Fibroblast of lung (primary cell): ENCODE measurements around the gene CTNS. TPM values are rescaled to one million over a fixed set of nuclear protein-coding genes. Genes with fewer than 3 reads are reported as not detected.

ENCODE experiments used
- DNase-seq, 2 donors: peaks; one replicate each; pipeline versions ENCODE4 v3.0.0 to v3.0.0-alpha.2; 2010; ENCODE audit warnings: low read depth in 2 of 2
- H2AFZ ChIP-seq: 2 replicates; pipeline ENCODE4 v1.5.1; 2012; ENCODE audit warnings: low read length, control low read depth, inconsistent platforms
- H3K27ac ChIP-seq: 2 replicates; pipeline ENCODE4 v1.5.1; 2011; ENCODE audit warnings: low read length, control low read depth; ENCODE audit not compliant: insufficient read depth
- H3K27me3 ChIP-seq: 2 replicates; pipeline ENCODE4 v1.5.1; 2011; ENCODE audit warnings: mild to moderate bottlenecking, low read length; ENCODE audit not compliant: control insufficient read depth, insufficient read depth
- H3K36me3 ChIP-seq: 2 replicates; pipeline ENCODE4 v1.5.1; 2011; ENCODE audit warnings: low read length; ENCODE audit not compliant: control insufficient read depth, insufficient read depth
- H3K4me1 ChIP-seq: 2 replicates; pipeline ENCODE4 v1.5.1; 2011; ENCODE audit warnings: low read length; ENCODE audit not compliant: control insufficient read depth, insufficient read depth; ENCODE audit errors: extremely low read depth
- H3K4me2 ChIP-seq: 2 replicates; pipeline ENCODE4 v1.5.1; 2011; ENCODE audit warnings: low read length, control low read depth; ENCODE audit not compliant: insufficient read depth; ENCODE audit errors: extremely low read depth
- H3K4me3 ChIP-seq, 4 experiments: fragments of 200-600 bp in 1 of 4; sonication (generic) in 1 of 4; replicated peaks in 1 of 4; 2 replicates each; pipeline ENCODE4 v1.5.1; 2011 to 2016; ENCODE audit warnings: low read length in 4 of 4, low read depth in 3 of 4, mild to moderate bottlenecking in 3 of 4, control low read depth in 2 of 4, inconsistent platforms in 1 of 4, mixed read lengths in 1 of 4; ENCODE audit not compliant: insufficient read depth in 1 of 4; ENCODE audit errors: control extremely low read depth in 1 of 4
- H3K79me2 ChIP-seq: 2 replicates; pipeline ENCODE4 v1.5.1; 2012; ENCODE audit warnings: mild to moderate bottlenecking, low read length, inconsistent platforms; ENCODE audit not compliant: control insufficient read depth, insufficient read depth
- H3K9ac ChIP-seq: 2 replicates; pipeline ENCODE4 v1.5.1; 2011; ENCODE audit warnings: mild to moderate bottlenecking, low read length, control low read depth; ENCODE audit not compliant: insufficient read depth
- H3K9me3 ChIP-seq: 2 replicates; pipeline ENCODE4 v1.5.1; 2012; ENCODE audit warnings: low read depth, low read length; ENCODE audit not compliant: control insufficient read depth, insufficient read depth
- H4K20me1 ChIP-seq: 2 replicates; pipeline ENCODE4 v1.5.1; 2011; ENCODE audit warnings: low read length; ENCODE audit not compliant: control insufficient read depth, insufficient read depth; ENCODE audit errors: extremely low read depth
- EZH2 ChIP-seq: IDR thresholded peaks from 2 replicates; pipeline ENCODE4 v1.5.1; 2012; ENCODE audit warnings: low read length, control low read depth, mild to moderate bottlenecking; ENCODE audit errors: missing control alignments
- polyA plus RNA-seq, 2 donors: library from polyadenylated mRNA; depleted of rRNA in 1 of 2; stranded (reverse) in 1 of 2; unstranded in 1 of 2; fragments of >200 nt; gene quantifications; 2 replicates each; pipeline ENCODE4 v1.2.1, GENCODE V29; 2011 to 2012; ENCODE audit warnings: missing spikeins in 1 of 2
- total RNA-seq: library from RNA; depleted of rRNA; stranded (reverse); fragments of >200 nt; gene quantifications from 2 replicates; pipeline ENCODE4 v1.2.1, GENCODE V29; 2014
- TF ChIP-seq, protein P1 (sequence below), 2 donors: IDR thresholded peaks in 1 of 2; conservative IDR thresholded peaks in 1 of 2; 1 replicate in 1 of 2; 2 replicates in 1 of 2; pipeline ENCODE4 v1.5.1; 2011 to 2012; ENCODE audit warnings: low read length in 2 of 2, control low read depth in 1 of 2, inconsistent platforms in 1 of 2, low read depth in 1 of 2, mild to moderate bottlenecking in 1 of 2

The CTNS gene
- total and polyA plus RNA-seq, 2 donors (not counting 1 experiment from before 2014, with no cell fraction given) = 9.6 to 19.2 TPM

DNA sequence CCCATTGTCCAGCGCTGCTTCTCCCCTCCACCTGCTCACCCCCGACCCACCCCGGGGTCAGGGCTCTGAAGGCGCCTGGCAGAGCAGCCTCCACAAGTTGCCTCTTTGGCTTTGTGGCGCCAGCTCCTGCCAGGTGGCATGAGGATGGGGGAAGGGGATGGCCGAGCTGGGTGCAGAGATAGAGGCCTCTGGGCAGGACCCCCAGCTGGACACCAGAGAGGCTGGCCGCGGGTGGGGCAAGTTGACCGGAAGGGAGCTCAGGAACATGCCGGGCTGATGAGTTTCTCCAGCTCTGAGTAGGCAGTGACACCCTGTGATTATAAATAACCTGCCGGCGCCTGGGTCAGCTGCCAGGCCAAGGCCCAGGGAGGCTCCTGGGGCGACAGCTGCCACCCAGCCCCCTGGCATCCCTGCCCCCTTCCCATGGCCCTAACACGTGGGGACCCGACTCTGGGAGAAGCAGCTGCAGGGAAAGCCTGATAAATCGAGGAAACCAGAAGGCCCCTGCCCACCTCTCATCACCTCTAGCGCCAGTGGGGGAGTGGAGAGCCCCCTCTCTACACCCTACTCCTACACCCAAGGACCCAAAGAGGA is 58.7 kb downstream of the CTNS start:
- Histone ChIP-seq H3K36me3 (no peaks in the 10 kb centered on the region), H3K4me3 (peak overlapping the region; percentile 38 to 54 (median 42)), H3K4me1 (peaks cover 3% of the 10 kb centered on the region), H3K9ac (no peak overlapping the region), H3K79me2 (no peaks in the 10 kb centered on the region), H2AFZ (no peak overlapping the region), H4K20me1 (no peaks in the 10 kb centered on the region), H3K27me3 (peaks cover 6% of the 10 kb centered on the region), H3K27ac (no peak overlapping the region), H3K9me3 (no peaks in the 10 kb centered on the region), H3K4me2 (peak overlapping the region; percentile 82)
- TF ChIP-seq, protein P1, sequence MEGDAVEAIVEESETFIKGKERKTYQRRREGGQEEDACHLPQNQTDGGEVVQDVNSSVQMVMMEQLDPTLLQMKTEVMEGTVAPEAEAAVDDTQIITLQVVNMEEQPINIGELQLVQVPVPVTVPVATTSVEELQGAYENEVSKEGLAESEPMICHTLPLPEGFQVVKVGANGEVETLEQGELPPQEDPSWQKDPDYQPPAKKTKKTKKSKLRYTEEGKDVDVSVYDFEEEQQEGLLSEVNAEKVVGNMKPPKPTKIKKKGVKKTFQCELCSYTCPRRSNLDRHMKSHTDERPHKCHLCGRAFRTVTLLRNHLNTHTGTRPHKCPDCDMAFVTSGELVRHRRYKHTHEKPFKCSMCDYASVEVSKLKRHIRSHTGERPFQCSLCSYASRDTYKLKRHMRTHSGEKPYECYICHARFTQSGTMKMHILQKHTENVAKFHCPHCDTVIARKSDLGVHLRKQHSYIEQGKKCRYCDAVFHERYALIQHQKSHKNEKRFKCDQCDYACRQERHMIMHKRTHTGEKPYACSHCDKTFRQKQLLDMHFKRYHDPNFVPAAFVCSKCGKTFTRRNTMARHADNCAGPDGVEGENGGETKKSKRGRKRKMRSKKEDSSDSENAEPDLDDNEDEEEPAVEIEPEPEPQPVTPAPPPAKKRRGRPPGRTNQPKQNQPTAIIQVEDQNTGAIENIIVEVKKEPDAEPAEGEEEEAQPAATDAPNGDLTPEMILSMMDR (conservative IDR thresholded peaks at IDR 0.05 in 1 of 2, IDR thresholded peaks at IDR 0.05 in 1 of 2; ENCODE audit: low read depth in 1 of 2, low read length in 2 of 2) = no peak
- TF ChIP-seq EZH2 = peak; percentile 32
- DNase-seq = no peak

DNA sequence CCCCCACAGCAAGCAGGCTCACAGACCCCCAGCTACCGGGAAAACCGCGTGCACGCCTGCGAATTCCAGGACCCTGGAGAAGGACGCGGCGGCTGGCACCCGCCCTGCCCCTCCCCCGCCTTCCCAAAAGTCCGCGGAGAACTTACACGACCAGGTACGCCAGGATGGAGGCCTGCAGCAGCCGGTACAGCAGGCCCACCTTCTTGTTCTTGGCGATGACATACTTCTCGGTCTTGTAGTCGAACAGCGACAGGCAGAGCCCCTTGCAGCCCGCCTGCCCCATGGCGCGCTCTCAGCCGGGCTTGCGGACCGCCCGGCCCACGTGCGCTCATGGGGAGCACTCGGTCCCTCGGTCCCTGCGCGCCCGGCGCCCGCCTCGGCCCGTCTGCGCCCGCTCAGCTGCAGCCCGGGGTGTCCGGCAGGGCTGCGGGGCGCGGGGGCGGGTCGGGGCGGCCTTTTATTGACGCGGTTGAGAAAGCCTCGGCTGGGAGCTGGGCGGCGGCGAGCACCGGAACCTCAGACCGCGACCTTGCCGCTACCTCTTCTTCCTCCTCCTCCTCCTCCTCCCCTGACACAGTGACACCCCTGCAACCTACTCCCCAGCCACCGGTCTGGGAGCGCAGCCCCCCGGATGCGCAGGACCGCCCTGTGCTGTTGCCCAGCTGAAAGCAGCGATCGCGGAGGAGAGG is 59.3 kb downstream of the CTNS start, which contains the start of gene P2RX5:
Gene P2RX5 (minus strand): TSS at position 433 of the 689 bp plus-strand sequence. CDS start 150 bp downstream, at position 283.
- peak within 1 kb of the TSS; percentile 82 for H3K4me2 ChIP-seq
- peak within 1 kb of the TSS; percentile 40 to 54 (median 42) for H3K4me3 ChIP-seq
- peaks cover 6% of the 10 kb centered on the region for H3K27me3 ChIP-seq
- no peak within 1 kb of the TSS for H3K9ac ChIP-seq
- peak in 1 of 2 donors; percentile 21 for DNase-seq
- H3K4me1 ChIP-seq = peaks cover 3% of the 10 kb centered on the region
- H3K27ac ChIP-seq = no peak within 1 kb of the TSS
- peak within 1 kb of the TSS; percentile 80 for H2AFZ ChIP-seq
- no peaks in the 10 kb centered on the region for H4K20me1 ChIP-seq
- TF ChIP-seq, protein P1 (conservative IDR thresholded peaks at IDR 0.05 in 1 of 2, IDR thresholded peaks at IDR 0.05 in 1 of 2; ENCODE audit: low read depth in 1 of 2, low read length in 2 of 2) = no peak
- TF ChIP-seq EZH2 = peak; percentile 40
- H3K36me3 ChIP-seq = no peaks in the 10 kb centered on the region
- no peaks in the 10 kb centered on the region for H3K79me2 ChIP-seq
- H3K9me3 ChIP-seq = no peaks in the 10 kb centered on the region

- H3K4me2 ChIP-seq = no peak overlapping the region
- no peak for TF ChIP-seq EZH2
- TF ChIP-seq, protein P1 (conservative IDR thresholded peaks at IDR 0.05 in 1 of 2, IDR thresholded peaks at IDR 0.05 in 1 of 2; ENCODE audit: low read depth in 1 of 2, low read length in 2 of 2) = no peak
- no peak overlapping the region for H3K4me3 ChIP-seq
- H3K79me2 ChIP-seq = no peaks in the 10 kb centered on the region
- no peaks in the 10 kb centered on the region for H4K20me1 ChIP-seq
- H3K9me3 ChIP-seq = no peaks in the 10 kb centered on the region
- no peak for DNase-seq
- H2AFZ ChIP-seq = no peak overlapping the region
- H3K27me3 ChIP-seq = peaks cover 6% of the 10 kb centered on the region
- no peak overlapping the region for H3K9ac ChIP-seq
- no peaks in the 10 kb centered on the region for H3K36me3 ChIP-seq
- no peak overlapping the region for H3K27ac ChIP-seq
- peaks cover 3% of the 10 kb centered on the region for H3K4me1 ChIP-seq
Observed at GRCh38 chr17:3697103-3697476, 60.5 kb downstream of the CTNS start.
